Uterus (tissue), 2 donors: ENCODE results near the gene TTLL10.

Experiments
- CTCF ChIP-seq, 4 experiments: fragments of 200-600 bp in 2 of 4; fragments of 450-650 bp in 2 of 4; sonication (generic) in 2 of 4; IDR thresholded peaks; one replicate each; pipeline ENCODE4 v1.5.1; 2016 to 2019; ENCODE audit warnings: antibody characterized with exemption in 4 of 4, mild to moderate bottlenecking in 2 of 4, moderate library complexity in 1 of 4
- POLR2A ChIP-seq, 2 donors: fragments of 450-650 bp; IDR thresholded peaks; one replicate each; pipeline ENCODE4 v1.6.1; 2016; ENCODE audit warnings: antibody characterized with exemption in 2 of 2, mild to moderate bottlenecking in 1 of 2, moderate library complexity in 1 of 2

- TF ChIP-seq CTCF (IDR thresholded peaks at IDR 0.05) (no peak), POLR2A (IDR thresholded peaks at IDR 0.05) (no peak)
These were observed 31.5 kb downstream of the TTLL10 start for GRCh38 chr1:1204998-1205768.
